Measurements from ENCODE around the gene SLC26A3.

SLC26A3 gene

DNA sequence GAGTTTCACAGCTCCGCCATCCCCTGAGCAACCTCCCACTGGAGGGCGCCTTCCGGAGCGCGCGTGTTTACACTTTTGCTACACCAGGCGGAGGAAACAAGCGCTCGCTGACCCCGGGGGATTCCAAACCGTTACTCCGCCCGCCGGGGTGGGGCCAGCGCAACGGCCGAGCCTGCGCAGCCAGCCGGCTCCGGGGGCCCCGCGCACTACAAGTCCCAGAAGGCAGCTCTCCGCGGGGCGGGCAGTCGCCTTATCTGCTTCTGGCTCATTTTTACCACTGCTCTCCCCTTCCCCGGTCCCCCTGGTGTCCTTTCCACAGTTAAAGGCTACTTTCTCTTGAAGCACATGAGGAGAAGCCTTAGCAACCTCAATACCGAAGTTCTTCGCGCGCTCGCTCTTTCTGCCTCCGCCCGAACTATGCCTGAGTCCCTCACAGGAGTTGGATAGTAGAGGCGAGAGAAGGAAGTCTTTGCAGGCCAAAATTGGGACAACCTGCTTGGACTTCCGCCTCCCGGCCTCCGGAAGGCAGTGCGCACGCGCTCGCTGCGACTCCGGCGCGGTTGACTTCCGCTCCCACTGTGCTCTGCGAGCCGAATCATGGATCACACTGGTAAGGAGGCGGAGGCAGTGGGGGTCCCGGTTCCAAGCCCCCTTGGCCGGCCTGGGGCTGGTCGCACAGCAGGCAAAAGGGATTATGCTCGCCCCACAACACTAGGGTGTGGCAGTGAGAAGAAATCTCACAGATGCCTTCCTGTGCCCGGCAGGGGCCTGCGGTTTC lies 59.3 kb downstream of the SLC26A3 start, which contains the start of gene CBLL1:
Gene CBLL1 (plus strand): TSS at position 576 of the 778 bp plus-strand sequence. CDS start 22 bp downstream, at position 598.
- DNase-seq = peak; percentile 74

DNA sequence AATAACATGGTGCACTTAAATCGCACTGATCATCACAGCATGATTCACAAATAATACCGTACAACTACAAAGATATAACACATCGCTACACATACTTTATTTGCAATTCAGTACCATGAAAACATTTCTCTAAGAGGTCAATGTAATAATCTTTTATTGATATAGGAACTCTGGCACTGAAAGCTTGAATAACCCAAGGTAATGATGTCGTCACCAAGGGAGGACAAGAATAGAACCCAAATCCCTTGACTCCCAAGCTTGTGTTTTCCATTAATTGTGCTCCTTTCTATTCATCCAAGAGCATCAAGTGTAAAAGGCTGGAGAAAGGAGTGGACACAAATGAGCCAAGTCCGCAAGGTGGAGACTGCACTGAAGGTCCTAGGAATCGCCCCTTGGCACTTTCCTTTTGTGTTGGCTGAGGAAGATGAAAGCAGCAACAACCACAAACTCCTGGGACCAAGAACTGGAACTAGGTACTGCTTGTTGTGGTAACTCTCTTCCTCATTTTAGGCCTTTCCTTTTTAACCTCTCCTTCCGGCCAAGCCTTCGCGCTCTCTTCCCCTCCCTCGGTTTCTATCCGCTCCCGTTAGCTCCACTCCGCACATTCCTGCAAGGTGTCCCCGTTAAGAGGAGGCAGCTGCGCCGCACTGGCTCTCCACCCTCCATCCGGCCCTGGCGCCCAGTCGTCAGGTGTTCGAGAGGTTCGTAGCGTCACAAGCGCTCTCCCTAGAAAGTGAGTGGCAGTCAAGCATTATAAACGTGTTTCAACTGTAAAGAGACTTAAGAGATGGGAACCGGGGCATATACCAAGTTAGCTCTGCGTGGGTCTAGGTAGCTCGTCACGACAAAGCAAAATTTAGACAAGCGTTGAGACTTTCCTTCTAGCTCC lies 60.1 kb downstream of the SLC26A3 start:
- DNase-seq = peak; percentile 24

DNA sequence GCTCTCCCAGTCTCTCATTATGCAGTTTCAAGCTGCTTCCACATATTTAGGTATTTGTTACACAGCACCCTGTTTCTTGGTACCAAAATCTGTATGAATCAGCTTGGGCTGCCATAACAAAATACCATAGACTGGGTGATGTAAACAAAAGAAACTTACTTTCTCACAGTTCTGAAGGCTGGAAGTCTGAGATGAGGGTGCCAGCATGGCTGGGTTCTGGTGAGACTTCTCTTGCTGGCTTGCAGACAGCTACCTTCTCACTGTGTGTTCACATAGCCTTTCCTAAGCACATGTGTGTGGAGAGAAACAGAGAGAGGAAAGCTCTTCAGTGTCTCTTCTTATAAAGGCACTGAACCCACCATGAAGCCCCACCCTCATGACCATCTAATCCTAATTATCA lies 74.7 kb downstream of the SLC26A3 start:
- DNase-seq = no peak

- no peak for DNase-seq
These were observed 76.5 kb downstream of the SLC26A3 start for GRCh38 chr7:107726356-107727130.

DNA sequence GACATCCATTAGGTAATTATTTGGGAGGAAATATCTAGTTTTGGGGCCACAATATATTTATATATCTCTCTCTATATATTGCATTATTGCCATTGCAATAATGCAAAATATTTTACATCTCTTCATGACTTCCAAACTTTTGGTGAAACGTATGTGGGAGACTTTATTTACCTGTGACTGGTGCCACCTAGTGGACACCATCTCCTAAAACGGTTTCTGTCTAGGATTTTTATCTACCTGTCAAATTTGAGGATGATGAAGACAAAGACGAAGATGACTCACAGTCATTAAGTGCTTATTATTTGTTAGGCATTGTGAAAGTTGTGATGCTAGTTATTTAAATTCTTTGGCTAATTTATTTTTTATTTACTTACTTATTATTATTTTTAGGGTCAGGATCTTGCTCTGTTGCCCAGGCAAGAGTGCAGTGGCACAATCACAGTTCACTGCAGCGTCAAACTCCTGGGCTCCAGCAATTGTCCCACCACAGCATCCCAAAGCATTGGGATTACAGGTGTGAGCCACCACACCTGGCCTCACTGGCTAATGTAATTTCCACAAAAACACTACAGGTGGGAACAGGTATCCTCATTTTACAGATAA lies 77.8 kb downstream of the SLC26A3 start:
- no peak for DNase-seq

DNA sequence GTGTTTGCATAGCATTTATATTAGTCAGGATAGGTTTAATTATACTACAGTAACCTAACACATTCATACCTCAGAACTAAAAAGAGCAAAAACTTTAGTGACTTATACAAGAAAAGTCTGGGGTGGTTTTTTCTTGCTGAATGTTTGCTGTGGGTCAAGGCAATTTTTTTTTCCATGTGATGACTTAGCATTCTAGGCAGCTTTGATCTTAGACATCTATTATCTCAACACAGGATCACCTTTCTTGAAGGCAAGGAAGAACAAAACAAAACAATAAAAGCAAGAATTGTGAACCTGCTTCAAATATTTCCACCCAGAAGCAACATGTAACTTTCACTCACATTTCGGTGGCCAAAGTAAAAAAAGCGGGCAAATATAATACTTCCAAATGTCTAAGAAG lies 79.8 kb downstream of the SLC26A3 start:
- no peak for DNase-seq

GRCh38 chr7:107721286-107721685 lies 81.7 kb downstream of the SLC26A3 start:
- DNase-seq = no peak

DNA sequence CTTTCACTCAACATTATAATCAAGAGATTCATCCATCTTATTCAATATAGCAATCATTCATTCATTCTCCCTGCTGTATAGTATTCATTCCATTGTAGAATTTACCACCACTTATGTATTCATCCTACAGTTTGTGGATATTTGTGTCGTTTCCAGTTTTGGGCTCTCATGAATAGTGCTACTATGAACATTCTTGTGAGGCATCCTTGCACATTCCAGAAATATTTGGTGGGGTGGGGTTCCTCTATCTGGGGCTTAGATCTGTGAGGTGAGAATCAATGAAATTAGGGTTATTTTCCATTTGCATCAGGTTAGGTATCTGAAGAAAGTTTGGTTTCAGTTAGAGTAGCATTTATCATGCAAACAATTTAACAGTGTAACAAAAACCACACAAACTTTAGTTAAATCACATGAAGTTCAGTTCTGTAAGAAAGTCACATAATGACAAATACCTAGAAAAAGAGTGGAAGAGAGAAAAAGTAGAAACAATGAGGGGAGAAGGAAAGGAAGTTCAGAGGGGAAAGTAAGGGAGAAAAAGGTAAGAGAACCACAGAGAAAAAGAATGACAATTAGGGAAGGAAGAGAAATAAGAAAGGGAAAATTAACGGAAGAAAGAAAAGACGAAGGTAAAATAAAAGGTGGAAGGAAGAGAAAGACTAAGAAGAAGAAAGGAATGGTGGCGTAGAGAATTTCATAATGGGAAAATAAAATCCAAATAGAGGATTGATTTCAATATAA lies 84.4 kb downstream of the SLC26A3 start:
- DNase-seq = no peak

DNA sequence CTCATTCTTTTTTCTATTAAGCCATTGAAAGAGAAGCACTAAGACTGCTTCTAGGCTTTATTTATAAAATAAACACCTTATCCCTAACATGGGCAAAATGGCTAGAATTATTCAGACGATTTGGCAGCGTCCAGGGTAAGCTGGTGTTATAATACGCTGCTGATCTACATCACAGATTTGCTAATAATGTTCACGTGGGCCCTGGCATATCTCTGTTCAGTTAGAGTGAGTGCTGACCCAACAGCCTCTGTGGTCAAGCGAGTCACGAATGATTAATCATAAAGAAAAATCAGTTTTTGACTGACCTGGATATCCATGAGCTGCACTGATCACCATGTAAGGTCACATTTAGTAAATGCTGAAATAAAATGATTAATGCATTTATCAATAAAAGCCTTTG lies 87.5 kb downstream of the SLC26A3 start:
- no peak for DNase-seq
